PC-3 (cell line): ENCODE data around the gene OR2F2. TPM values are rescaled to one million over a fixed set of nuclear protein-coding genes. Genes with fewer than 3 reads are reported as not detected.

Source experiments
- ATAC-seq: fragments of 200-7000 bp; cut with Tn5 transposase; 2 replicates; pipeline ENCODE4 v1.9.1; 2020; ENCODE audit warnings: mild to moderate bottlenecking, moderate library complexity
- BruUV-seq: library from RNA; stranded (reverse); fragments of 400-500 nt; replicated peaks from 2 replicates; lab custom pipeline; 2021; lab: Mats Ljungman, UMichigan
- CTCF ChIA-PET: fragments of 300-600 bp; sonication (Branson Sonifier 250); formaldehyde crosslinking; loops from one replicate; lab custom pipeline; 2022; ENCODE audit warnings: antibody characterized with exemption; lab: Charles Lee
- POLR2A ChIA-PET: fragments of 300-600 bp; sonication (Branson Sonifier 250); formaldehyde crosslinking; loops from one replicate; lab custom pipeline; 2022; ENCODE audit warnings: antibody characterized with exemption; ENCODE audit not compliant: unreplicated experiment; lab: Charles Lee
- DNase-seq: peaks from one replicate; pipeline ENCODE4 v3.0.0-alpha.2; 2015
- H2AFZ ChIP-seq: fragments of 300-600 bp; sonication (generic); 2 replicates; pipeline ENCODE4 v1.6.0; 2016; ENCODE audit warnings: antibody characterized with exemption, low read length
- H3F3A ChIP-seq: fragments of 300-600 bp; sonication (generic); one replicate; pipeline ENCODE4 v1.6.0; 2017; ENCODE audit warnings: antibody characterized with exemption, low read length, control low read depth, mild to moderate bottlenecking; ENCODE audit not compliant: unreplicated experiment
- H3K27ac ChIP-seq: fragments of 300-600 bp; sonication (generic); 2 replicates; pipeline ENCODE4 v1.5.1; 2016; ENCODE audit warnings: mild to moderate bottlenecking, low read length
- H3K27me3 ChIP-seq: fragments of 300-600 bp; sonication (generic); 2 replicates; pipeline ENCODE4 v1.6.1; 2016; ENCODE audit warnings: low read length, mixed read lengths
- H3K36me3 ChIP-seq: fragments of 300-600 bp; sonication (generic); 2 replicates; pipeline ENCODE4 v1.6.1; 2016; ENCODE audit warnings: low read depth, mixed run types, low read length, mixed read lengths
- H3K4me1 ChIP-seq: fragments of 300-600 bp; sonication (generic); 2 replicates; pipeline ENCODE4 v1.5.1; 2016; ENCODE audit warnings: low read length; ENCODE audit not compliant: insufficient read depth
- H3K4me2 ChIP-seq: fragments of 300-600 bp; sonication (generic); 2 replicates; pipeline ENCODE4 v1.6.0; 2016; ENCODE audit warnings: low read length
- H3K4me3 ChIP-seq: fragments of 300-600 bp; sonication (generic); 2 replicates; pipeline ENCODE4 v1.5.1; 2016; ENCODE audit warnings: mild to moderate bottlenecking, low read length, mixed read lengths
- H3K79me2 ChIP-seq: fragments of 300-600 bp; sonication (generic); 2 replicates; pipeline ENCODE4 v1.6.1; 2017; ENCODE audit warnings: low read length, mixed read lengths
- H3K9ac ChIP-seq: fragments of 300-600 bp; sonication (generic); 2 replicates; pipeline ENCODE4 v1.6.0; 2016; ENCODE audit warnings: mild to moderate bottlenecking, low read length
- H3K9me2 ChIP-seq: fragments of 300-600 bp; sonication (generic); replicated peaks from 2 replicates; pipeline ENCODE4 v1.6.1; 2016; ENCODE audit warnings: mixed run types, low read length, mixed read lengths
- H3K9me3 ChIP-seq: fragments of 300-600 bp; sonication (generic); 2 replicates; pipeline ENCODE4 v1.6.1; 2016; ENCODE audit warnings: low read length, mixed read lengths
- H4K20me1 ChIP-seq: fragments of 300-600 bp; sonication (generic); 2 replicates; pipeline ENCODE4 v1.6.1; 2016; ENCODE audit warnings: low read length, mixed read lengths
- EZH2 ChIP-seq: fragments of 300-600 bp; sonication (generic); IDR thresholded peaks from one replicate; pipeline ENCODE4 v1.6.1; 2017; ENCODE audit warnings: antibody characterized with exemption, mild to moderate bottlenecking, low read length; ENCODE audit not compliant: unreplicated experiment
- EZH2phosphoT487 ChIP-seq: fragments of 300-600 bp; sonication (generic); IDR thresholded peaks from 2 replicates; pipeline ENCODE4 v1.6.1; 2018; ENCODE audit warnings: mild to moderate bottlenecking, antibody characterized with exemption, low read length, borderline replicate concordance
- intact Hi-C: fragments of 100-400 bp; cut with micrococcal nuclease; formaldehyde crosslinking; loops from 2 replicates; pipeline ENCODE4 v1.9.0; 2023
- total RNA-seq: library from RNA; depleted of rRNA; stranded (reverse); fragments of >200 nt; gene quantifications from 2 replicates; pipeline ENCODE4 v1.2.3, GENCODE V29; 2014
- TF ChIP-seq, protein P1 (sequence below): fragments of 300-600 bp; sonication (generic); conservative IDR thresholded peaks from 2 replicates; pipeline ENCODE4 v1.5.1; 2017; ENCODE audit warnings: antibody characterized with exemption, low read depth, mild to moderate bottlenecking, low read length

Gene OR2F2
- total RNA-seq, 1 experiment from 2014 or later, result not detected

GRCh38 chr7:143948733-143949132 lies 13.7 kb downstream of the OR2F2 start:
- no peak for TF ChIP-seq EZH2
- no peaks in the 10 kb centered on the region for H4K20me1 ChIP-seq
- 0 out of 2 replicates have a peak, but pooled peaks cover 3% of the 10 kb centered on the region for H3K27me3 ChIP-seq
- ATAC-seq (no peak), DNase-seq (no peak)
- no peak overlapping the region for H3K4me3 ChIP-seq
- no peaks in the 10 kb centered on the region for H3F3A ChIP-seq
- no peaks in the 10 kb centered on the region for H3K79me2 ChIP-seq
- no peaks in the 10 kb centered on the region for H3K36me3 ChIP-seq
- H3K9me3 ChIP-seq, result no peaks in the 10 kb centered on the region
- no peaks in the 10 kb centered on the region for H3K4me1 ChIP-seq
- ChIA-PET POLR2A (no interaction called here), CTCF (no interaction called here)
- no TSS peak for BruUV-seq
- H3K9ac ChIP-seq, result no peak overlapping the region
- H3K9me2 ChIP-seq, result no peaks in the 10 kb centered on the region
- H3K27ac ChIP-seq, result no peak overlapping the region
- H2AFZ ChIP-seq, result no peak overlapping the region
- intact Hi-C loops, result no loop called here
- no peak overlapping the region for H3K4me2 ChIP-seq

DNA sequence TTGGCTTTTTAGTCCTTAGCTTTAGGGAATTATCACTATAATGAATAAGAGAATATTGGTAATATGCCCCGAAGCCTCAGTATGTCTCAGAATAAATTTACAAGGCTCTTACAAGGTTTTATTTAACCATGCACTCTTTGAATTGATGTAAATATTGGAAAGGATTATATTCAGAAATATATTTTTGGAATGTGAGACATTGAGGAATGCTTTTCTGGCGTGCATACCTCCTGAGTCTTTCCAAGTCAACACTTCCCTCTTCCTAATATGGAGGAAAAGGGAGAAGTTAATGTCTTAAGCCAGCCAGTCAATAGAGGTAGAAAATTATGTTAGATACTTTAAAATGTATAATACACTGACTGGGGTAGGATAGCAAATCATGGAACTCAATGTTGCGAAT lies 18.4 kb downstream of the OR2F2 start:
- no peaks in the 10 kb centered on the region for H3K4me1 ChIP-seq
- no peaks in the 10 kb centered on the region for H3K36me3 ChIP-seq
- no peaks in the 10 kb centered on the region for H3K9me3 ChIP-seq
- H4K20me1 ChIP-seq, result no peaks in the 10 kb centered on the region
- no peak for TF ChIP-seq EZH2
- H3K79me2 ChIP-seq, result no peaks in the 10 kb centered on the region
- H3F3A ChIP-seq, result no peaks in the 10 kb centered on the region
- ChIA-PET POLR2A (no interaction called here), CTCF (no interaction called here)
- DNase-seq (no peak), ATAC-seq (no peak)
- no peak overlapping the region for H3K4me2 ChIP-seq
- no peak overlapping the region for H3K27ac ChIP-seq
- BruUV-seq, result no TSS peak
- peaks cover 12% of the 10 kb centered on the region for H3K27me3 ChIP-seq
- H3K9me2 ChIP-seq, result no peaks in the 10 kb centered on the region
- no peak overlapping the region for H3K4me3 ChIP-seq
- intact Hi-C loops, result no loop called here
- no peak overlapping the region for H3K9ac ChIP-seq
- no peak overlapping the region for H2AFZ ChIP-seq

DNA sequence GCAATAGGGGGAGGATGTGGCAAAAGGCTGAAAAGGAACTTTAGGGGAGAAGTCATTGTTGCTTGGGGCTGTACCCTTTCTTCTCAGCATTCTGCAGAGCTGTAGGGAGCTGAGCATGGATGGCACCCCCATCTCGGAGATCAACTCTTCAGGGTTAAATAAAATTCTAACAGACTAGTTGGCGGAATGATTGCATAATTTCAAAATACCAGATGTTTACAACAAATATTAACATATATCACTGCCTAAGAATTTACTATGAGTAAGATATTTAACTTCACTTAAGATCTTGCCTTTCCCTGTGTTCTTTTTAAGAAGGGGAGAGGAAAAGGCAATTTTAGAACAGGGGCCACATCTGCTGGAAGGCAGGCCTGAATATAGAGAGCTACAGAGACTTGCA lies 19.1 kb downstream of the OR2F2 start:
- BruUV-seq, result no TSS peak
- ATAC-seq, result no peak
- DNase-seq, result no peak
- no peak for TF ChIP-seq EZH2
- TF ChIP-seq, protein P1, sequence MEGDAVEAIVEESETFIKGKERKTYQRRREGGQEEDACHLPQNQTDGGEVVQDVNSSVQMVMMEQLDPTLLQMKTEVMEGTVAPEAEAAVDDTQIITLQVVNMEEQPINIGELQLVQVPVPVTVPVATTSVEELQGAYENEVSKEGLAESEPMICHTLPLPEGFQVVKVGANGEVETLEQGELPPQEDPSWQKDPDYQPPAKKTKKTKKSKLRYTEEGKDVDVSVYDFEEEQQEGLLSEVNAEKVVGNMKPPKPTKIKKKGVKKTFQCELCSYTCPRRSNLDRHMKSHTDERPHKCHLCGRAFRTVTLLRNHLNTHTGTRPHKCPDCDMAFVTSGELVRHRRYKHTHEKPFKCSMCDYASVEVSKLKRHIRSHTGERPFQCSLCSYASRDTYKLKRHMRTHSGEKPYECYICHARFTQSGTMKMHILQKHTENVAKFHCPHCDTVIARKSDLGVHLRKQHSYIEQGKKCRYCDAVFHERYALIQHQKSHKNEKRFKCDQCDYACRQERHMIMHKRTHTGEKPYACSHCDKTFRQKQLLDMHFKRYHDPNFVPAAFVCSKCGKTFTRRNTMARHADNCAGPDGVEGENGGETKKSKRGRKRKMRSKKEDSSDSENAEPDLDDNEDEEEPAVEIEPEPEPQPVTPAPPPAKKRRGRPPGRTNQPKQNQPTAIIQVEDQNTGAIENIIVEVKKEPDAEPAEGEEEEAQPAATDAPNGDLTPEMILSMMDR, result no peak
- no peak for TF ChIP-seq EZH2phosphoT487
- POLR2A ChIA-PET, result no interaction called here
- Histone ChIP-seq H4K20me1 (no peaks in the 10 kb centered on the region), H3K9me2 (no peaks in the 10 kb centered on the region), H2AFZ (no peak overlapping the region), H3K79me2 (no peaks in the 10 kb centered on the region), H3K27ac (no peak overlapping the region), H3F3A (no peaks in the 10 kb centered on the region), H3K9me3 (no peaks in the 10 kb centered on the region), H3K9ac (no peak overlapping the region), H3K4me2 (no peak overlapping the region), H3K36me3 (no peaks in the 10 kb centered on the region), H3K27me3 (peaks cover 12% of the 10 kb centered on the region), H3K4me1 (no peaks in the 10 kb centered on the region), H3K4me3 (no peak overlapping the region)
- intact Hi-C loops, result no loop called here
- CTCF ChIA-PET, result no interaction called here

DNA sequence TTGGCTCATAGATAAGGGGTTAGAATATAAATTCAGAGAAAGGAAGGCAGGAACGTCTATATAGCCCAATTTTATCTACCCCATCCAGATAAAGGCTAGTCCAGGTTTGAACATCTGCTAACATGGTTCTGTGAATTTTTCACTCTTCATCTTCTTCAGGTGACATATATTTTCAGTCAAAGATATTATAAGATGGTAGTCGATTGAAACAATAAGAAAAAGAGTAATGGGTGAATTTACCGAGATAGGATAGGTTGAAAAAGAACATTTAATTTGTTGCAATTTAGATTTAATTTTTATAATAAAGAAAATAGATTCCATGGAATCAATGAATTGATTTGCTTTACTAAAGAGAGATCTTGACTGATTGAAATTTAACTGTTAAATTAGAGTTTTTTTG lies 19.5 kb downstream of the OR2F2 start, which contains the start of gene OR2F1:
TSS of gene OR2F1 (plus strand) at position 301 of the 400 bp plus-strand sequence. CDS start 5,127 bp downstream, outside the sequence.
- Histone ChIP-seq H3K9me3 (no peaks in the 10 kb centered on the region), H3K4me3 (no peak within 1 kb of the TSS), H3K27me3 (peaks cover 12% of the 10 kb centered on the region), H3K9ac (no peak within 1 kb of the TSS), H4K20me1 (no peaks in the 10 kb centered on the region), H3K79me2 (no peaks in the 10 kb centered on the region), H3K9me2 (no peaks in the 10 kb centered on the region), H3F3A (no peaks in the 10 kb centered on the region), H2AFZ (no peak within 1 kb of the TSS), H3K36me3 (no peaks in the 10 kb centered on the region), H3K4me2 (no peak within 1 kb of the TSS), H3K27ac (no peak within 1 kb of the TSS), H3K4me1 (no peaks in the 10 kb centered on the region)
- no peak for DNase-seq
- ChIA-PET CTCF (no interaction called here), POLR2A (no interaction called here)
- ATAC-seq, result no peak
- TF ChIP-seq EZH2phosphoT487, result no peak
- no peak for TF ChIP-seq EZH2
- TF ChIP-seq, protein P1, result no peak
- intact Hi-C loops, result no loop called here
- no TSS peak for BruUV-seq
